ENCODE data around the gene TRPC1.
"Not testable (repeated sequence)": the region's sequence is repeated elsewhere in the genome, so short reads cannot be mapped to it uniquely, and the experiment has no call there.

The TRPC1 gene

DNA sequence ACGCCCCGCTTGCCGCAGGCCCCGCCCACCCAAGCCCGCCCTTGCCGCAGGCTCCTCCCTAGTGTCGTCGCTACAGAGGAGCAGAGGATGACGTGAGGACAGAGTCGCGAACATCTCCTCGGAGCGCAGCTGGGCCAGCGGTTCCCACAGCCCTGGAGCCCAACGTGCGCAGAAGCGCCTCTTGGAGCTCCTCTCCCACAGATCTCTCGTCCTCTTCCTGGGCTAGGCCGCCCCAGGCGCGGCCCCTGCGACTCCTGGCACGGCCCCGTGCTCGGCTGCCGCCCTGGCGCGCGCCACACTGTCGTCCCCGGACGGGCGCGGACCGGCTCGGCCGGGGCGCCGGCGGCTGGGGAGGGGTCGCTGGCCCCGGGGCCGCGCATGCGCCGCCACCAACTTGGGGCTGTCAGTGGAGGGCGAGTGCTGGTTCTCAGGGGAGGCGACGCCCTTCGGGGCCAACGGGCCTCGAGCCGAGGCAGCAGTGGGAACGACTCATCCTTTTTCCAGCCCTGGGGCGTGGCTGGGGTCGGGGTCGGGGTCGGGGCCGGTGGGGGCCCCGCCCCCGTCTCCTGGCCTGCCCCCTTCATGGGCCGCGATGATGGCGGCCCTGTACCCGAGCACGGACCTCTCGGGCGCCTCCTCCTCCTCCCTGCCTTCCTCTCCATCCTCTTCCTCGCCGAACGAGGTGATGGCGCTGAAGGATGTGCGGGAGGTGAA, at the start of gene TRPC1:
TRPC1 (plus strand) TSS at position 67 of the 714 bp plus-strand sequence; CDS start at position 593, 526 bp downstream.
- DNase-seq, result peak; percentile 97

DNA sequence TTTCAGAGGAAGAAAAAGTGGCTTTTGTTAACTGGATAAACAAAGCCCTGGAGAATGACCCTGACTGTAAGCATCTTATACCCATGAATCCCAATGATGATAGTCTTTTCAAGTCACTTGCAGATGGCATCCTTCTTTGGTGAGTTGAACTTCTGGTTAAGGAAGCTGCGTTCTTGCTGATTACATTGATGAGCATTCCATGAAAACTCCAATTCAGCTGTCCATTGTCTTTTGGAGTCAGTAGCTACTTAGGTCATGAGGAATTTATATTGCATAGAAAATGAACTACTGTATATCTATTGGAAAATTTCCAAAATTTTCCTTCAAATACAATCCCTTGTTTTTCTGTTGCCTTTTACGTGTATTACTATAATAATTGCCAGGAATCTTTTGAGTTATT, 47.7 kb upstream of the TRPC1 start:
- no peak for DNase-seq

DNA sequence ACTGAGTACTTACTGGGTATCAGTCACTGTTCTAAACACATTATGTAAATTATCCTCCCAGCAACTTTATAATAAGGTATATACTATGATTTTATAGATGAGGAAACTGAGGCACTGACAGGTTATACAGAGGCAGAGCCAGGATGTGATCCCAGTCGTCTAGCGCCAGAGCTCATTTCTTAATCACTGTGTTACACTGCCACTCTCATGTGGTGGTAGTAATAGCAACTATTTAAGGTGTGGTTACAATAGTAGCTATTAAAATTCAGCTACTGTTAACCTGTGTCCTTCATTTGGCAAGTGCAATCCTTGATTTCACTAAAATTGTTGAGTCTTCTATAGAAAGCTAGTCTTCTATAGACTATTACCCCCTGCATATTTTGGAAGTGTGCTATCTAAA, 43.1 kb upstream of the TRPC1 start:
- no peak for DNase-seq

DNA sequence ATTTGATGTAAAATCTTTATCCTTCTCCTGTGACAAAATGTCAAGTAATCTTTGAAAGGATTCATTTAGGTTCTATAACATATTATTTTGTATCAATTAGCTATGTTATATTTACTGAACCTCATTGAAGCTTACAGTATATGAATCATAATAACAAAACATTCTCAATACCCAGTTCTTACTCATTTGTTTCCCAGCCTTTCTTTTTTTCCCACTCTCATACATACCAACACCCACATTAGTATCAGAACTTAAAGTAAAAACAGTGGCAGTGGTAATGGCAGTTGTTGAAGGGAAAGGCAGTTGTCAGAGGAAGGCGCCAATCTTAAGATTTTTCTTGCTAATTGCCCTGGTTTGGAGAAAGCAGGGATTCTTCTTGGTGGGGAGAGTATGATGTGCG, 33.2 kb upstream of the TRPC1 start:
- DNase-seq, result no peak

DNA sequence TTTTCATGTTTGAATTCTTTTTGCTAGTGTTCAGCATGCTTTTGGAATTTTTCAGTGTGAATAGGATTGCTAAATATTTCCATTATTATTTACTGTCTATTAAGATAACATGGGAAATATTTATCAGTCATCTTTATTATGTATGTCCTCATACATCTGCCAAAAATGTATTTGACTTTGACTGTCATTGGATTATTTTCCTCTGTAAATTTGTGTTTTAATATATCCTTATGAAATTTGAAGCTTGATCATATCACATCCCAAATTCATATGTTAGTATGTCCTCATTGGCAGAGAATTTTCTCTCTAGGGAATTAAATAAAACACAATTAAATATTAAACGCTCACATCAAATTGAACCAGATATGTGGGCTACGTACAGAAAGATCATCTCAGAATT, 32.3 kb upstream of the TRPC1 start:
- DNase-seq, result no peak

DNA sequence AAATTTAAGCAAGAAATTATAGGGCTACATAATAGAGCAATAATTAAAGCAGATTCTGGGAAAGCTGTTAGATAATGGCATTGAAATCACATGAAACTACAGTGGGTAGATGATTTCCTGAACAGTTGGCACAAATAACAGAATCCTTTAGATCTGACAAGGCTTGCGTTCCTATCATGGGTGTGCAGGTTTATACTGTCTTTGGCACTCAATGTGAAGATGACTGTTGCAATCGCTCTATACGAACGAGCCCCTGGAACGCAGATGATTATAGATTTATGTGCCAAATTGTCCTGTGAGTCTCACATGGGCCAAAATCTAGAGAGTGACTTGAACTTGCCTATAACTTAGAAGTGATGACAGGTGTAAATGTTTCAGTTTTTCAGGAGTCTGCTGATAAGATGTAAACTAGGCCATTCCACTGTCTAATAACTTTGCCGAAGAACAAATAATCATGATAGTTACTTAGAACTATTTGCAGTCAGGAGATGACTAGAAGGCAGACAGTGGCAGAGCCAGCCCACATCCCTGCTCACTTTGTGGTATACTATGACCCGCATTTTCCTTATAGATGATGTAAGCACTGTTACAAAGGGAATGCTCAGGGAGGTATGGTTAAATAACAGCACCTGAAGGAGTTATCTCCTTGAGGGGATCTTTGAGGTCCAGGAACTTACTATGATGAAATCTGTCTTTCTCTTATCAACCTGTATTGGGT, 30.5 kb upstream of the TRPC1 start:
- no peak for DNase-seq

DNA sequence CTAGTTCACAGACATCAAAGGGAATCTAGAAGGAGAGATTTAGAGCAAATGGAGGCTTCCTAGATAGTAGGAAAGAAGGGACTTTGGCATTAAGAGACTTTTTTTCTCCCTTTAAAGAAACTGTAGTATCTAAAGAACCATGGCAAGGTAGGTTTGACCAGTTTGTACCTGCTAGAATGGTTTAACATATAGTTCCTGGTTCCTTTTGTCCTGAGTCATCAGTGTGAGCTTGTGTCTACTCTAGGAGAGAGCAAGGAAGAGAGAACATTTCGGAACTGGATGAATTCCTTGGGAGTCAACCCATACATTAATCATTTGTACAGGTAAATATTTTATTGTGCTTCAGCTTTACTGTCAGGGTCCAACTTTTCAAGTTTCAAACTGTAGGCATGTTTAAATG, 29.6 kb upstream of the TRPC1 start:
- DNase-seq, result no peak

DNA sequence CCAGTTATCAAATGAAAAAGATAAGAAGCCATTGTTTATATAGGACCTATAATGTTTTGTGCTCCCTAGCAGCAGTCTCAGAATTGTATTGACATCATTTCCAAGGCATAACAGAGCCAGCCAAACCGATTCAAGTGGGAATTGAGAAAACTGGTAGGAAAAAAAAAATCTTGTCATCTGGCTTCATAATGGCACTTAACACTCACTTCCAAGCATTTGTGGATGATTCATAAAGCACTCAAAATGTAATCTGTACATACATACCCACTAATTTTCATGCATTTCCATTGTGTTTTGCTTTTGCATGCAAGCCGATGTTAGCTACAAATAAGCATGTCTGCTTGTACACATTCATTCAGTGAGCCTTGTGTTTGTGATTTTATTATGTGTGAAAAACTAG, 18.6 kb upstream of the TRPC1 start:
- no peak for DNase-seq

DNA sequence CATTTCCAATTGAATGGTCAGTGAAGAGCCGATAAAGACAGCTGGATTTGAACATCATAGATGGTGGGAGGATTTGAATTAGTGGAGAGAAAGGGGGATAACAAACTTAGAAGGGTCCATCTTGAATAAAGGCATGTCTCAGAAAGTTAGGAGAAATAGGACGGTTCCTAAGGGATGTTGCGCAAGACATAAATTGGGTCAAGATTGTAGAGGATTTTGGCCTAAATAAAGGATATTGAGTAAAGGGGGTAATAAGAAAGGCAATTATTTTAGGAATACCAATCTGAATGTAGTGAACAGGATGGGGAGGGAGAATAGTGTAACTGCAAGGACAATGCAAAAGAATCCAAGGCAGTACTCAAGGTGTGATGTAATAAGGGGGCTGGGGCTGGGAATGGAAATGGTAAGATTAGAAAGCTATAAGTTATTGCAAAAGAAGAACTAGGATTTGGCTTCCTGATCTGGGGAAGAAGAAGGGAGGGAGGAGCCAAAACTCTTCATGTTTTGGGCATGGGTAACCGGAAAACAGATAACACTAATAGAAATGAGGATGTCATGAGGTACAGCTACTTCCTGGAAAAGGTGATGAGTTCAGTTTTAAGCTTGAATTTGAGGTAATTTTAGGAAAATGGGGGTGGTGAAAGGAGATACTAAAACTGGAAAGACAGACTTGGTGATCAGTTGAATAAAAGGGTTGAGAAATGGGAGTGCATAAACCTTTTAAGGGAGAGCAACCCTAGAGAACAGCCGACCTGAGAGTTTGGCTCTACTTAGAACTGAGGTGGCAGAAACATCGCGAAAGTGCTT, 17.3 kb upstream of the TRPC1 start:
- DNase-seq, result no peak

DNA sequence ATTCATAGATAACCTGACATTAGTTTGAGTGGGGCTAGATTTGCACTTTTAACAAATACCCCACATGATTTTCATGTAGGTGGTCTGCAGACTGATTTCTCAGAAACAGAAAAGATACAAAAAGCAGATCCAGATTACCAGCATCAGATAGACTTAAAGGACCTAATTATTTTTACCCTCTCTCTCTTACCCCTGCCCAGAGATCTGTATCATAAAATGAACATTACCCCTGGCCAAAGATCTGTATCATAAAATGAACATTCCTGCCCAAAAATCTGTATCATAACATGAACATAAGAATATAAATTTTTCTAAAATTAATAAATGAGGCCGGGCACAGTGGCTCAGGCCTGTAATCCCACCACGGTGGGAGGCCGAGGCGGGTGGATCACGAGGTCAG, 14.6 kb upstream of the TRPC1 start:
- no peak for DNase-seq

DNA sequence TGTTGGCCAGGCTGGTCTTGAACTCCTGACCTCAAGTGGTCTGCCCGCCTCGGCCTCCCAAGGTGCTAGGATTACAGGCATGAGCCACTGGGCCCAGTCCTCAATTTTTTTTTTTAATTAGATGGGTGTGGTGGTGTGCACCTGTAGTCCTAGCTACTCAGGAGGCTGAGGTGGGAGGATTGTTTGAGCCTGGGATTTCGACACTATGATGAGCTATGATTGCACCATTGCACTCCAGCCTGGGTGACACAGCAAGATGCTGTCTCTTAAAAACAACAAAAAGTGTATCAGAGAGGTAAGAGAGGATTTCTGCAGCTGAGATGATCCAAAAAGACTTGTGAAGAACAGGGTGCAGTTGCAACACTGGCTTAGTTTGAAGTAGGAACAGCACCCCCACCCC, 9.0 kb upstream of the TRPC1 start:
- DNase-seq, result not testable (repeated sequence)

DNA sequence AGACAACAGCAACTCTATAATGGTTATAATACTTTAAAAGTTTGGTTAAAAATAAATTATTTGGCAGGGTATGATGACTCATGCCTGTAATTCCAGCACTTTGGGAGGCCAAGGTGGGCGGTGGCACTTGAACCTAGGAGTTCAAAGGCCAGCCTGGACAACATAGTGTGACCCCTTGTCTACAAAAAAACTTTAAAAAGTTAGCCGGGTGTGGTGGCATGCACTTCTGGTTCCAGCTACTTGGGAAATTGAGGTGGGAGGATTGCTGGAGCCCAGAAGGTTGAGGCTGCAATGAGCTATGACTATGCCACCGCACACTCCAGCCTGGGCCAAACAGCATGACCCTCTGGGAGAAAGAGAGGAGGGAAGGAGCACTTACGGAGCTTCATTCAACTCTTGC, 7.7 kb upstream of the TRPC1 start:
- no peak for DNase-seq

DNA sequence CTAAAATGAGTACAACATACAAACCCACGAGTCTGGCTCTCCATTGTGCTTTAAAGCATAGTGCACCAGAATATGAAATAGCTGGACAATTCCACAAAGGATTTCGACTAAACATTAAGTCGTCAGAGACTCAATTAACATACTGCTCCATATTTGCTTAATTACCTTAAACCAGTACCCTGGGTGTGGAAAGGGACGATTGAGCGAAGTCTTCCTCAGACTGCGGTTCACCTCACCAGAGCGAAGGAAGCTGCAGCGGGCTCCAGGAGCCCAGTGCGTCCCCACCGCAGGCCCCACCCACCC, 218 bp upstream of the TRPC1 start:
- DNase-seq, result no peak

DNA sequence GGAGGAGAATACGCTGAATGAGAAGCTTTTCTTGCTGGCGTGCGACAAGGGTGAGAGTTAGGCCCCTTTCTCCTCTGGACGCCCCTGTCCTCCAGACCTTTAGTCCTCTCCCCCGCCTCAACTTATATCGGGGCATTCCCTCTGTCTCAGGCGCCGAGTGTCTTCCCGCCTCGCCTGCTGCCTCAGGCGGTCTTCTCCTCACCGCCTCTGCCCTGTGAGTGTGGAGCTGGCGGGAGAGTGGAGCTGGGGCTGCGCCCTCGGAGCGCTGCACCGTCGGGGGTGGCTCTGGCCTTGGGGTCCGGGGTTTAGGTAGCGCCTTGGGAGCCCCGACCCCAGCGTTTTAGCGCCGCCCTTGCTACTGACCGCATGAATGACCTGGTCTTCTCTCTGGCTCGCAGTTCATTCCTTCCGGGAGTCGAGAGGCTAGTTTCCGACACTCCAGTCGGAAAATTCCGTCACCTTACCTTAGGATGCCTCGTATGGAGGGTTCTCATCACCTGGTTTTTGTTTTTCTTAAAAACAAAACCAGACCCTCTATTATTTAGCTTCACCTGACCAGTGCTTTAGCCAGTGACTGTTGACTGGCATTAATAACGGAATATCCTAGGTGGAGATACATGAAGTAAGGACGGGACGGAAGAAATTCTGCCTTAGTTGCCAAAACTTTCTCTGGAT, 985 bp downstream of the TRPC1 start:
- DNase-seq, result peak; percentile 94

DNA sequence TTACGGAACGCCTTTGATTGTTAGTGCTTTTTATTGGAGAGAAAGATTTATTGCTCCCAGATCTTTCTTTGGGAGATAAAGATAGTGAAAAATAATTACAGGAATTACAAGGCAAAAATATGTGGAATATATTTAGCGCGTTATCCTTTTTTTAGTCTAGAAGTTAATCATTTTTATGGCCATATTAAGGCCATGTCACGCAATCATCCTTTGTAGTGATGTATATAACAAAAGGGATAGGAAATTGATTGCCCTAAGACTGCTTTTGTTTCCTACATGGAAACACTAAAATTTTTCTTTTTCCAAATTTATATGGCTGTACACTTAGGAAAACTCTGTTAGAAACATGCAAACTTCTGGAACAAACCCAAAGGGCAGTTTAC, 1.5 kb downstream of the TRPC1 start:
- DNase-seq, result no peak

DNA sequence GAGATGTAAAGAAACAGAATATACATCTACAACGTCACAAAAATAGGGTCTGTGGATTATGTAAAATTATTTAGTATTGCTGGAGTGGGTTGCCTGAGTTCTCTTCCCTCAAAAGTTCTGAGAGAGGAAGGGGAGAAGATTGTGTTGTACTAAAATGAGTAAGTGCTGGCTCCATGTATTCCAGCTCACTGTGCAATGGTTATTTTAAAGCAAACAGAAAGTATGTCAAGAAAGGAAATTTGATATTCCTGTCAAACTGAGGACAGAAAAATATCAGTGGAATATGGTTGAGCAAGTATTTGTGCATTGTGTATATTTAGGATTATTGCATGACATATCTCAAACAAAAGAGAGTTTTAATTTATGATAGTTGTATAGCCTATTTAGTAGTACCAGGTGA, 2.2 kb downstream of the TRPC1 start:
- no peak for DNase-seq

DNA sequence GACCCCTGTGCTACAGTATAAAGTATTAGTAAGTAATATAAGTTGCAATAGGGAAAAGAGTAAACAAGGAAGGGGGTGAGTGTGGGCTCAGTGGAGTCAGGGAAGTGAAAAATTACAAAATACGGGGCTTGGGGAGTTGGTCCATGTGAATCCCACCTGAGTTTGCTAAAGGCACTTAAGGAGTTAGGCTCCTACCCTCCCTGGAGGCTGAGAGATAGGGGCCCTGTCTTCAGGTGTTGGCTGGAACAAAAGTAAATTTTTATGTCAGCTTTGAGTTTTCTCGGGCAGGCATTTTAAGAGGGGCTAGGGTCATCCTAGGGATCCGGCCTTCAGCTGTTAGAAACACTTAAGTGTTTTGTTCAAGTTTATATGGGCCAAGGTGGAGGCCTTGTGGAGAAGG, 8.2 kb downstream of the TRPC1 start:
- no peak for DNase-seq

DNA sequence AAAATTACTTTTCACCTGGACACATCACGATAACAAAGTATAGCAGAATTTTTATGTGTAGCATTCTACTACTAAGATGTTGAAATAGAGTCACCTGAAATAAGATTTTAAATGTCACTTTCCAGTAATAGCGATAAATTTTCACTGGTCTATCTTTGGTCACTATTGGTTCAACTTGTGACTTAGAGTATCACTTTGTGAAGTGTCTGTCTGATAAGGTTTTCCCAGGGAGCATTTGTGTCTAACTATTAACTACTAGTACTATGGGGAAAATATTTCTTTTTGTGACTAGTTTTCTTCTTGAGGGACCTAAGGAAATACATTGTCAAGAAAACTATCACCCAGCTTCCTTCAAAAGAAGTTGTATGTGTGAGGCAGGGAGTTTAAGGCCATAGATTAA, 11.0 kb downstream of the TRPC1 start:
- no peak for DNase-seq

DNA sequence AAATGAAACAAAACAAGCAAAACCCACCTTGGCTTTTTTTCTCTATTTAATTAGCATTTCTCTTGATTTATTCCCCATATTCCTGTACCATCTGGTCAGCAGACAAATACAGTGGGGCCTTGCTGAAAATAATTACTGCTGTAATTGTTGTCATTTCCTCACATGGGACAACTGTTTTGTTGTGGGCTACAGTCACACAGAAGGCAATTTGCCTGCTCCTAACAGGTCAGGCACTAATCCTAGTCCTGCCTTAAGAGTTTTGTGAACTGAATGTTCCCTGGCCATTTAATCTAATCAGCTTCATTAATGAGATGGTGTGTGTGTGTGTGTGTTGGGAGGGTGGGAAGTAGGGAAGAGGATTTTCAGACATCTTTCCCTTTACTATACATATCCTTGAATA, 11.6 kb downstream of the TRPC1 start:
- peak; percentile 67 for DNase-seq

DNA sequence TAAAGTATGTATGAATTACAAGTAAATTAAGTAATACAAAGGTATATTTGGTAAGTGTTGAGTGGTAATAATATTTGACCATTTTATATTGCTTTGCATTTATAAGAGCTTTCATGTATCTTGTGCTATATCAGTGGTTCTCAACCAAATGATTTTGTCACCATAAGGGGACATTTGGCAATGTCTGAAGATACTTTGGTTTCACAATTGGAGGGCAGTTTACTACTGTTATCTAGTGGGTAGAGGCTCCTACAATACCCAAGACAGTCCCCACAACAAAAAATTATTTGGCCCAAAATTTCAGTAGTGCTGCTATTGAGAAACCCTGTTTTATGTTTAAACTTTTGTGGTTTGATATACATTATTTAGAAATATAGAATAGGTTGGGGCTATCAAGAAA, 14.6 kb downstream of the TRPC1 start:
- DNase-seq, result no peak

DNA sequence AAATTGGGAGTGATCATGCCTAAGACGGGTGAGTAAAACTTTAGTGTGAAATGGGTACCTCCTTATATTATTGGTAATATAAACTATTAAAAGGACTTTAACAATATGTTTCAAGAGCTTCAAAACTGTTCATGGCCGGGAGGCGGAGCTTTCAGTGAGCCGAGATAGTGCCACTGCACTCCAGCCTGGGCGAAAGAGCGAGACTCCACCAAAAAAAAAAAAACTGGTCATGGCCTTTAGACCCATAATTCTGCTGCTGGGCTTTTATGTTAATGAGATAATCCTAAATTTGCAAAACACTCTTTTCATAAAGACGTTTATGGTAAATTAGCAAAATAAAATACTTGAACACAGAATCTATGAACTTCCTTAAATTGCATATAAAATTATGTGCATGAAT, 22.8 kb downstream of the TRPC1 start:
- no peak for DNase-seq

DNA sequence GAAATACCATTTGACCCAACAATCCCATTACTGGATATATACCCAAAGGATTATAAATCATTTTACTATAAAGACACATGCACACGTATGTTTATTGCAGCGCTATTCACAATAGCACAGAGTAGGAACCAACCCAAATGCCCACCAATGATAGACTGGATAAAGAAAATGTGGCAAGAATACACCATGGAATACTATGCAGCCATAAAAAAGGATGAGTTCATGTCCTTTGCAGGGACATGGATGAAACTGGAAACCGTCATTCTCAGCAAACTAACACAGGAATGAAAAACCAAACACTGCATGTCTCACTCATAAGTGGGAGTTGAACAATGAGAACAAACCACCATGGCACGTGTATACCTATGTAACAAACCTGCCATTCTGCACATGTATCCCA, 26.7 kb downstream of the TRPC1 start:
- DNase-seq, result not testable (repeated sequence)

DNA sequence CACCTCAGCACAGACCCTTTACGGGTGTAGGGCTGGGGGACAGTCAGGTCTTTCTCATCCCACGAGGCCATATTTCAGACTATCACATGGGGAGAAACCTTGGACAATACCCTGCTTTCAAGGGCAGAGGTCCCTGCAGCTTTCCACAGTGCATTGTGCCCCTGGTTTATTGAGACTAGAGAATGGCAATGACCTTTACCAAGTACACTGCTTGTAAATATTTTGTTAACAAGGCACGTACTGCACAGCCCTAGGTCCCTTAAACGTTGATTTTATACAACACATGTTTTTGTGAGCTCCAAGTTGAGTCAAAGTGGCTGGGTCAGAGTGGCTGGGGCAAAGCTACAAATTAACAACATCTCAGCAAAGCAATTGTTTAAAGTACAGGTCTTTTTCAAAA, 28.8 kb downstream of the TRPC1 start:
- not testable (repeated sequence) for DNase-seq

DNA sequence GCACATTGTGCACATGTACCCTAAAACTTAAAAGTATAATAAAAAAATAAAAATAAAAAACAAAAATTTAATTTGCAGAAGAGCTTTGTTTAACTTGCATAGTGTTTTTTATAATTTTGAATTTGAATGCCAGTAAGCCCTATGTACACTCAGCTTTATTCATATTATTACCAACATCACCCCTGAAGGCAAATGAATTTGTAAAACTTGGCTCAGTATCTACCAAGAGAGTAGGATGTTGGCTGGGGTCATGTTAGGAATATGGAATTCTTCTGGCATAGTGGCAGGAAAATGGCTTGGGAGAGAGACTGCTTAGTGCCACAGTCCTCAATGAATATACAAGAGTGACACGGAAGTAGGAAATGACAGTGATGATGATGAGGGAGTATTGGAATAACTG, 30.7 kb downstream of the TRPC1 start:
- DNase-seq, result no peak

All from NCI-H146 (cell line).